K562 (cell line): Measurements from ENCODE around the gene LMO2. TPM values are rescaled to one million over a fixed set of nuclear protein-coding genes. Genes with fewer than 3 reads are reported as not detected.

ENCODE experiments used
- ARID2 ChIP-seq: fragments of 450-650 bp; IDR thresholded peaks from 2 replicates; pipeline ENCODE4 v1.6.1; 2017; ENCODE audit warnings: antibody characterized with exemption, mild to moderate bottlenecking
- BRF2 ChIP-seq: IDR thresholded peaks from 3 replicates; pipeline ENCODE4 v1.6.1; 2011; ENCODE audit warnings: borderline replicate concordance, mild to moderate bottlenecking; ENCODE audit not compliant: insufficient read length, insufficient read depth
- CBX5 ChIP-seq: IDR thresholded peaks from 2 replicates; pipeline ENCODE4 v1.6.1; 2014; ENCODE audit warnings: low read depth, borderline replicate concordance
- CCNT2 ChIP-seq: IDR thresholded peaks from 2 replicates; pipeline ENCODE4 v1.6.1; 2011; ENCODE audit warnings: borderline replicate concordance, low read depth, mild to moderate bottlenecking, moderate library complexity, mixed read lengths, low read length; ENCODE audit not compliant: insufficient read length; ENCODE audit errors: extremely low read depth
- CEBPB ChIP-seq: fragments of 450-650 bp; IDR thresholded peaks from 2 replicates; pipeline ENCODE4 v1.6.1; 2016; ENCODE audit warnings: missing genetic modification characterization, missing compliant biosample characterization
- DACH1 ChIP-seq: fragments of 450-650 bp; IDR thresholded peaks from 2 replicates; pipeline ENCODE4 v1.6.1; 2018; ENCODE audit not compliant: partially characterized antibody
- ETS2 ChIP-seq: IDR thresholded peaks from 2 replicates; pipeline ENCODE4 v1.6.1; 2016; ENCODE audit warnings: borderline replicate concordance, missing genetic modification characterization, mild to moderate bottlenecking, moderate library complexity, missing compliant biosample characterization; ENCODE audit not compliant: poor library complexity, severe bottlenecking
- FOXP1 ChIP-seq: sonication (generic); formaldehyde crosslinking; IDR thresholded peaks from 2 replicates; pipeline ENCODE4 v1.8.0; 2022; ENCODE audit warnings: mild to moderate bottlenecking, missing genetic modification reagents
- HCFC1 ChIP-seq: IDR thresholded peaks from 2 replicates; pipeline ENCODE4 v1.6.1; 2012; ENCODE audit warnings: low read depth, low read length, improper control_type of control experiment
- HNRNPLL ChIP-seq: fragments of 200-400 bp; formaldehyde crosslinking; IDR thresholded peaks from 2 replicates; pipeline ENCODE4 v1.6.1; 2017; ENCODE audit warnings: low read length, low read depth, mild to moderate bottlenecking; ENCODE audit not compliant: poor library complexity, severe bottlenecking
- MBD2 ChIP-seq: sonication (generic); IDR thresholded peaks from 2 replicates; pipeline ENCODE4 v1.6.1; 2016; ENCODE audit warnings: low read depth, borderline replicate concordance
- NCOA6 ChIP-seq: fragments of 450-650 bp; IDR thresholded peaks from 2 replicates; pipeline ENCODE4 v1.6.1; 2017; ENCODE audit warnings: mild to moderate bottlenecking
- RBBP5 ChIP-seq: fragments of 200-600 bp; sonication (generic); IDR thresholded peaks from 2 replicates; pipeline ENCODE4 v1.6.1; 2012; ENCODE audit warnings: borderline replicate concordance, mild to moderate bottlenecking, low read length, control low read depth, inconsistent platforms; ENCODE audit not compliant: insufficient read depth, poor library complexity, severe bottlenecking
- RBFOX2 ChIP-seq: fragments of 200-400 bp; formaldehyde crosslinking; IDR thresholded peaks from 2 replicates; pipeline ENCODE4 v1.6.1; 2017; ENCODE audit warnings: low read depth, mild to moderate bottlenecking, low read length, moderate library complexity
- SRSF3 ChIP-seq: fragments of 200-400 bp; formaldehyde crosslinking; IDR thresholded peaks from 2 replicates; pipeline ENCODE4 v1.6.1; 2016; ENCODE audit warnings: mild to moderate bottlenecking, low read length, moderate library complexity; ENCODE audit not compliant: insufficient read depth
- TCF3 ChIP-seq: sonication (generic); formaldehyde crosslinking; IDR thresholded peaks from 2 replicates; pipeline ENCODE4 v1.4.0; 2020; ENCODE audit warnings: mild to moderate bottlenecking, missing genetic modification reagents
- ZBTB12 ChIP-seq: fragments of 250-450 bp; sonication (Bioruptor Pico); IDR thresholded peaks from 2 replicates; pipeline ENCODE4 v1.4.0; 2020
- ZBTB49 ChIP-seq: sonication (generic); formaldehyde crosslinking; IDR thresholded peaks from 2 replicates; pipeline ENCODE4 v1.8.0; 2022; ENCODE audit warnings: missing genetic modification reagents, mild to moderate bottlenecking, borderline replicate concordance
- ZFP1 ChIP-seq: fragments of 450-650 bp; formaldehyde crosslinking; IDR thresholded peaks from 2 replicates; pipeline ENCODE4 v1.4.0; 2020; ENCODE audit warnings: mild to moderate bottlenecking, mixed read lengths
- ZNF165 ChIP-seq: fragments of 250-450 bp; sonication (Bioruptor Pico); IDR thresholded peaks from 2 replicates; pipeline ENCODE4 v1.4.0; 2020; ENCODE audit warnings: borderline replicate concordance
- ZNF24 ChIP-seq: fragments of 450-650 bp; IDR thresholded peaks from 2 replicates; pipeline ENCODE4 v1.6.1; 2016
- ZNF764 ChIP-seq: fragments of 250-450 bp; sonication (Bioruptor Pico); IDR thresholded peaks from 2 replicates; pipeline ENCODE4 v1.4.0; 2020; ENCODE audit warnings: low read depth, mild to moderate bottlenecking, moderate library complexity
- ZNF780A ChIP-seq: fragments of 250-450 bp; sonication (Bioruptor Pico); IDR thresholded peaks from 2 replicates; pipeline ENCODE4 v1.5.0; 2021; ENCODE audit warnings: mild to moderate bottlenecking
- ZNF79 ChIP-seq: fragments of 250-450 bp; sonication (Bioruptor Pico); IDR thresholded peaks from 2 replicates; pipeline ENCODE4 v1.4.0; 2020; ENCODE audit warnings: low read depth, mild to moderate bottlenecking, moderate library complexity
- polyA plus RNA-seq, 8 experiments: library from polyadenylated mRNA; depleted of rRNA in 4 of 8; stranded (reverse) in 5 of 8; unstranded in 3 of 8; fragments of >200 nt; fragmentation: Nextera tagmentation in 2 of 8; fragmentation: Illumina TruSeq in 1 of 8; extraction: Ambion mirVana in 2 of 8; extraction: Trizol in 1 of 8; gene quantifications; 2 replicates each; pipeline versions ENCODE4 v1.2.1 to v1.2.3, GENCODE V29; 2011 to 2014; ENCODE audit warnings: inconsistent platforms in 1 of 8, missing spikeins in 1 of 8
- total RNA-seq, 7 experiments: library from RNA; depleted of rRNA in 6 of 7; stranded (reverse); fragments of >200 nt in 6 of 7; fragmentation: Illumina TruSeq in 2 of 7; extraction: Trizol in 2 of 7; gene quantifications; 2 replicates each; pipeline versions ENCODE4 v1.2.1 to v1.2.3, GENCODE V29; 2011 to 2021; ENCODE audit warnings: low replicate concordance in 1 of 7
- TF ChIP-seq, protein P1 (sequence below): sonication (generic); formaldehyde crosslinking; IDR thresholded peaks from 2 replicates; pipeline ENCODE4 v1.9.0; 2022; ENCODE audit warnings: mild to moderate bottlenecking, missing genetic modification reagents

LMO2 gene
- total and polyA plus RNA-seq, 9 of the 15 experiments (the other 6 are each of a cell fraction or from before 2014, with no cell fraction given) = 6.9 to 126 (median 91.5) TPM

DNA sequence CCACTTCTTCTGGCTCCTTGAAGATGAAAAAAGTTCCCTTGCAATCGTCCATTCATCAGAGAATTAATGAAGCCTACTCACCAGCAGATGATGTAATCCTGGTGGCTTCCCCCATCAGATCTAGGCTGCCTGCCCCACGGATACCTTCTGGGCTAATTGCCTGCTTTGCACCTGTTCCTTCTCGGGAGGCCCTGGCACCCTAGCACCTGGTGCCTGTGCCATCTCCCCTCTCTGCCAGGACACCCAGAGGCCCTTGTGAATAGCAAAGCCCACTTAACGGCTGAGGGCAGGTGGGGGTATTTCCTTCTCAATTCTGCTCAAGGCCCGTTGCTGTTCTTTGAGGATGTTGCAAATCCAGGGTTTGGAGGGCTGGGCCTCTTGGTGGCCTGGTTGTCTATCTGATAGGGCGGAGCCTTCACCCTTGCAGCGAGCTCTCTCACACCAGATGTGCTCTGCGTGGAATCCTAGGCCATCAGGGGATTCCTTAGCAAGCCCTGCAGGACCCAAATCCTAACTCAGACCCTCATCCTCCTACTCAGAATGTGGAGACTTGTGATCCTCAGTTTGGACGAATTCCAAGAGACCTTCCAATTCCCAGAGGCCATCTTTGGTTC, at the start of gene LMO2 (continued):
- no peak for TF ChIP-seq FOXP1 (CRISPR knock-in tag)
- TF ChIP-seq HCFC1 = no peak
- 0 out of 2 replicates have a peak, but pooled peaks have one; percentile 3 for TF ChIP-seq TCF3 (CRISPR knock-in tag)
- TF ChIP-seq ZNF764 (CRISPR knock-in tag) = no peak
- TF ChIP-seq NCOA6 = no peak
- no peak for TF ChIP-seq ZFP1 (CRISPR knock-in tag)
- peak; percentile 86 for TF ChIP-seq CEBPB (tag)
- no peak for TF ChIP-seq ZBTB49 (CRISPR knock-in tag)
- TF ChIP-seq ZNF24 = peak; percentile 69
- no peak for TF ChIP-seq DACH1
- TF ChIP-seq ZNF165 (CRISPR knock-in tag) = no peak
- peak; percentile 36; the same call in 1 of the 2 replicates for TF ChIP-seq MBD2
- no peak for TF ChIP-seq CBX5
- no peak for TF ChIP-seq ZBTB12
- TF ChIP-seq HNRNPLL = no peak
- no peak for TF ChIP-seq ZNF780A (CRISPR knock-in tag)
- TF ChIP-seq ARID2 = no peak
- peak; percentile 74 for TF ChIP-seq RBFOX2
- TF ChIP-seq SRSF3 = no peak
- TF ChIP-seq RBBP5 = no peak
- TF ChIP-seq BRF2 = no peak
- no peak for TF ChIP-seq CCNT2
- TF ChIP-seq, protein P1, sequence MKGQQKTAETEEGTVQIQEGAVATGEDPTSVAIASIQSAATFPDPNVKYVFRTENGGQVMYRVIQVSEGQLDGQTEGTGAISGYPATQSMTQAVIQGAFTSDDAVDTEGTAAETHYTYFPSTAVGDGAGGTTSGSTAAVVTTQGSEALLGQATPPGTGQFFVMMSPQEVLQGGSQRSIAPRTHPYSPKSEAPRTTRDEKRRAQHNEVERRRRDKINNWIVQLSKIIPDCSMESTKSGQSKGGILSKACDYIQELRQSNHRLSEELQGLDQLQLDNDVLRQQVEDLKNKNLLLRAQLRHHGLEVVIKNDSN (CRISPR knock-in tag) = no peak
- no peak for TF ChIP-seq ZNF79
- no peak for TF ChIP-seq ETS2 (tag)
